Cardiac fibroblast (primary cell): ENCODE results near the gene HHIPL1.

Experiments used
- DNase-seq, 2 donors: peaks; one replicate each; pipeline versions ENCODE4 v3.0.0 to v3.0.0-alpha.2; 2010; ENCODE audit warnings: low read depth in 2 of 2
- H3K4me3 ChIP-seq, 2 donors: replicated peaks in 1 of 2; 1 replicate in 1 of 2; 2 replicates in 1 of 2; pipeline ENCODE4 v1.5.1; 2011; ENCODE audit warnings: low read depth in 2 of 2, low read length in 2 of 2, mild to moderate bottlenecking in 2 of 2, moderate library complexity in 1 of 2
- TF ChIP-seq, protein P1 (sequence below): IDR thresholded peaks from one replicate; pipeline ENCODE4 v1.5.1; 2011; ENCODE audit warnings: low read depth, mild to moderate bottlenecking, low read length, inconsistent platforms

The HHIPL1 gene

DNA sequence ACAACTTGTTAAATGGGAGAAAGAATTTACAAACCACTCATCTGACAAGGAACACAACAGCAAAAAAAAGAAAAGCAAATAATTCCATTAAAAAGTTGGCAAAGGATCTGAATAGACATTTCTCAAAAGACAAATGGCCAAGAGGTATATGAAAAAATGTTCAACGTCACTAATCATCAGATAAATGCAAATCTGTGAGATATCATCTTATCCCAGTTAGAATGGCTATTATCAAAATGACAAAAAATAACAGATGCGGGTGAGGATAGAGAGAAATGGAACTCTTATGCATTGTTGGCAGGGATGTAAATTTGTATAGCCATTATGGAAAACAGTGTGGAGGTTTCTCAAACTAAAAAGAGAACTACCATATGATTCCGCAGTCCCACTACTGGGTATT, 69.0 kb downstream of the HHIPL1 start:
- H3K4me3 ChIP-seq: no peak overlapping the region
- DNase-seq: no peak
- TF ChIP-seq, protein P1, sequence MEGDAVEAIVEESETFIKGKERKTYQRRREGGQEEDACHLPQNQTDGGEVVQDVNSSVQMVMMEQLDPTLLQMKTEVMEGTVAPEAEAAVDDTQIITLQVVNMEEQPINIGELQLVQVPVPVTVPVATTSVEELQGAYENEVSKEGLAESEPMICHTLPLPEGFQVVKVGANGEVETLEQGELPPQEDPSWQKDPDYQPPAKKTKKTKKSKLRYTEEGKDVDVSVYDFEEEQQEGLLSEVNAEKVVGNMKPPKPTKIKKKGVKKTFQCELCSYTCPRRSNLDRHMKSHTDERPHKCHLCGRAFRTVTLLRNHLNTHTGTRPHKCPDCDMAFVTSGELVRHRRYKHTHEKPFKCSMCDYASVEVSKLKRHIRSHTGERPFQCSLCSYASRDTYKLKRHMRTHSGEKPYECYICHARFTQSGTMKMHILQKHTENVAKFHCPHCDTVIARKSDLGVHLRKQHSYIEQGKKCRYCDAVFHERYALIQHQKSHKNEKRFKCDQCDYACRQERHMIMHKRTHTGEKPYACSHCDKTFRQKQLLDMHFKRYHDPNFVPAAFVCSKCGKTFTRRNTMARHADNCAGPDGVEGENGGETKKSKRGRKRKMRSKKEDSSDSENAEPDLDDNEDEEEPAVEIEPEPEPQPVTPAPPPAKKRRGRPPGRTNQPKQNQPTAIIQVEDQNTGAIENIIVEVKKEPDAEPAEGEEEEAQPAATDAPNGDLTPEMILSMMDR: no peak

DNA sequence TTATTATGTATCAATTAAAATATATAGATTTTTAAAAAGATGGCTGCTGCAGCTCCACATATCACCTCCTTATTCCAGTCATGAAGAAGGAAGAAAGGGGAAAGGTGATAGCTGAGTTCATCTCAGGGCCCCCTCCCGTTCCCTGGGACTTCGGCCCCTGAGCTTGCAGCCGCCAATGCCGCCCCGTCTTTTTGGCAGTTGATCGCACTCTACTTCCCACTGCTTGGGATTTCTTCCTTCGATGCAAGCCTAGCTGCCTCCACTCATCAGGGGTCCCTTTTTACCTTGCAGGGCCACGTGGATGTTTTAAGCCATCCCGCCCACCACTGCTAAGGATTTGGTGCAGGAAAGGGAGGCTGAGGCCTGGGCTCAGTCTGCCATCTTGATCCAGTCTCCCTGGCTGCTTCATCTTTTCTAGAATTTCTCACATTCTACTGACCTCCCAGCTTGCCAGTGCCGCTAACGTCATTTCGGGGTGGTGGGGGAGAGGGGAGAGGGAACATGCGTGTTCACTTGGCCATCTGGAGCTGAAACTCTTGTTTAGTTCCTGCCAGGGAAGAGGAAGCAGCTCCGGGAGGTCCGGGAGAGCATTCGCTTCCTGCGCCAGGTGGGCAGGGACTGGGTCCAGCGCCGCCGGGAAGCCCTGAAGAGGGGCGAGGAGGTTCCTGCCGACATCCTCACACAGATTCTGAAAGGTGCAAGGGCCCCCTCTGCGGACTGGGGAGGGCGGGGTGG, 70.5 kb downstream of the HHIPL1 start:
- H3K4me3 ChIP-seq: no peak overlapping the region
- no peak for DNase-seq
- TF ChIP-seq, protein P1: no peak

DNA sequence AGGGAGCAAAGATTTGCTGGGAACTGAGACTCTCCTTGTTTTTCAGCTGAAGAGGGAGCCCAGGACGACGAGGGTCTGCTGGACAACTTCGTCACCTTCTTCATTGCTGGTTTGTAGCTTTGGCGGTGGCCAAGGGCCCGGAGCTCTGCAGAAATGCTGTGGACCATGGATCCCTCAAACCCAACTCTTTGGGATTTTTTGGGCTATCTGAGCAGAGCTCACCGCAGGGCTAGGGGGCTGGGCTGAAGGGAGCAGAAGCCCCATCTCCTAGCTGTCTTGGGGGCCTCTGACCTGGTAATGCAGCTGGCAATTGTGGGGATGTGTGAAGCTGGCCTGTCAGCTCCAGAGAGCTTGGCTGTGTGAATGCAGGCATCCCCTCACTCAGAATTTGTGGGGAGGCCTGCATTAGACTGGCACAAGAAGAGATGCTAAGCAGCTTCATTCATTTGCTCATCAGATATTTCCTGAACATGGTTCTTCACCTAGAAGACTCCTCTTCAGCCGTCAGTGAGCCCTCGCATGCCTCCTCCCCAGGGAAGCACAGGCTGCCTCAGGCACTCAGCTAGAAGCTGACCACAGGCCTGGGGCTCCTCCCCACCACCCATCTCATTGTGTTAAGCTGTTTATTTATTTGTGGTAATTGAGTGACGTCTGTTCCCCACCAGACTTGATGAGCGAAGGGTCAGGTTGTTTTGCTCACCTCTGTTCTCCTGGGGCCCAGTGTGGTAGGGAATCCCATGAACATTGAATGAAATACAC, 71.3 kb downstream of the HHIPL1 start:
- TF ChIP-seq, protein P1: no peak
- DNase-seq: no peak
- no peak overlapping the region for H3K4me3 ChIP-seq

DNA sequence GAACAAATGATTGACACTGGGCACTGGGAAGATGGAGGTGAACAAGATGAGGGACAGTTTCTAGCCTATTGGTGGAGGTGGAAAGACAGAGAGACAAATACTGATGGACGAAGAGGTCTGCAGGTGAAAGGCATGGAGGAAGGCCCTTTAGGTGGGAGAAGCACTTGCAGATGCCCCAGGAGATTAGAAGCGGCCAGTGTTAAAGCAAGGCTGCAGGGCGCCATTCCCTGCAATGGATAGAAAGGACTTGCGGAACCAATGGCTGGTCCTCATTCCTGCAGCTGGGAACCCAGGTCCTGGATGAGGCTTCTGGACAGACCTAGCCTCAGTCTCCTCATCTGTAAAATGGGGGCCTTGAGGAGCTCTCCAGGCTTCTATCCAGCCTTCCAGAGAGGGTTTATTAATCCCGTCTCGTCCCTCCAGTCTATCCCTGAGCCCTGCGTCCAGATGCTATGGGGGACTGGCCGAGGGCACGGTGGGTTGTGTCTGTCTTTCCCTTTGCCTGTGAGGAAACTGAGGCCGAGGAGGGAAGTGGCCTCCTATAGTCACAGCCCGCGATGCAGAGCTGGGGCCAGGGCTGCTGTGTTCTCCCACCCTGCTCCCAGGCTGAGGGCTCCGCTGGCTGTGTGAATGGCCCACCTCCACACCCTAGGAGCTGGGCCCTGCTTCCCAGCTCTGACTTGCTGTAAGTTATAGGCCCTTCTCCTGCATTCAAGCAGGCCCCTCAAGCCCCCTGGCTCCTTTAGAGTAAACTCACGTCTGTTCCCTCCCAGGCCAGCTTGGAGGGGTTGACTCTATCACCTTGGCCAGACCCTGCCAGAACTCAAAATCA, 72.1 kb downstream of the HHIPL1 start:
- TF ChIP-seq, protein P1: no peak
- DNase-seq: no peak
- no peak overlapping the region for H3K4me3 ChIP-seq

DNA sequence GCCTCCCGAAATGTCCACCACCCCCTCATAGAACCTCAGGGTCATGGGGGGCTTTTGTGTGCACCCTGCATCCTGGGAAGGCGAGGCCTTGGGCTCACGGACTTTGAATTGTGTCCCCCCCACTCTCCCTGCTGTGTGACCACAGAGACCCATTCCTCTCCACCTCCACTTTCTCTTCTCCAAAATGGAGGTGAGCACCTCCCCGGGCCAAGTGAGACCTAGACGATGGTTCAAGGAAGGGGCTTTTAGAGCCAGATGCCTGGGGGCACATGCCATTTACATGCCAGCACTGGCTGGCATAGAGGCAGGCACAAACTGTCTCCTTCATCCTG, 72.7 kb downstream of the HHIPL1 start:
- no peak overlapping the region for H3K4me3 ChIP-seq
- TF ChIP-seq, protein P1: no peak
- no peak for DNase-seq

DNA sequence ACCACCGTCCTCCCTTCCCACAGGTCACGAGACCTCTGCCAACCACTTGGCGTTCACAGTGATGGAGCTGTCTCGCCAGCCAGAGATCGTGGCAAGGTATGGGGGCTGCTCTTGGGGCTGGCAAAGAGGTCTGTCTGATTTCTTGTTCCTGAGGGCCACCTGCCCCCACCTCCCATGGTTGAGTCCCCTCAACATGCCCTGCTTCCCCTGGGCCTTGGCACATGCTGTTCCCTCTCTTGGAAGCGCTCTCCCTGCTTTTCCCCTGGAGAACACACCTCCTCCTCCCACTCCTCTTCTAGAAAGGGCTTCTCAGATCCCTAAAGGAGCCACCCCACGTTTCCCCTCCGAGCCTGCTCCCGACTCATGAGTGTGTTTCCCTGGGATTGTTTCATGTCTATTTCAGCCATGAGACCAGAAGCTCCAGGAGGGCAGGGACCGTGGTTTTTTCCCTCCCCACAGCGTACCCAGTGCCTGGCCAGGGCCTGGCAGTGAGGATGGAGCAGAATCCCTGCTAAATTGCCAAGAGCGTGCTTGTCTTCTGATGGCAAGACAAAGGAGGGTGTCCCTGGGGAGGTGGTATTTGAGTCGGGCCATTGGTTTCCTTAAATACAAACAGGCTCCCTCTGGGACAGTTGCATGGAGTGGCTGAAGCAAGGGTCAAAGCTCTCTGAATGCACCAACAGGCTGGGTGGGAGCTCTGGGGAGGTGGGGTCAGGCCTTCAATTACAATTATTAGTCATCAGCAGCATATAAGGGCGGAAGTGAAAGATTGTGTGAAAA, 73.3 kb downstream of the HHIPL1 start:
- TF ChIP-seq, protein P1: no peak
- no peak overlapping the region for H3K4me3 ChIP-seq
- DNase-seq: no peak
